Mesenchymal stem cell (in vitro differentiated cells and primary cell): ENCODE measurements around the gene TEAD1.

Experiments
- DNase-seq: peaks from one replicate; pipeline ENCODE4 v3.0.0-alpha.2; 2013
- H2AFZ ChIP-seq: one replicate; pipeline ENCODE4 v1.6.1; 2013; ENCODE audit warnings: low read depth, mild to moderate bottlenecking, control low read depth, inconsistent platforms, low read length, moderate library complexity
- H2AK5ac ChIP-seq: 2 replicates; pipeline ENCODE4 v1.6.1; 2013; ENCODE audit warnings: low read length, moderate library complexity, mild to moderate bottlenecking, inconsistent platforms; ENCODE audit not compliant: severe bottlenecking
- H2BK120ac ChIP-seq: one replicate; pipeline ENCODE4 v1.6.1; 2013; ENCODE audit warnings: low read depth, mild to moderate bottlenecking, inconsistent platforms, low read length, moderate library complexity
- H2BK12ac ChIP-seq, 2 experiments: one replicate each; pipeline ENCODE4 v1.6.1; 2013; ENCODE audit warnings: inconsistent platforms in 2 of 2, low read length in 2 of 2, mild to moderate bottlenecking in 2 of 2, moderate library complexity in 2 of 2, control low read depth in 1 of 2
- H2BK15ac ChIP-seq: one replicate; pipeline ENCODE4 v1.6.1; 2013; ENCODE audit warnings: mild to moderate bottlenecking, low read depth, inconsistent platforms; ENCODE audit not compliant: poor library complexity, severe bottlenecking
- H2BK5ac ChIP-seq: 2 replicates; pipeline ENCODE4 v1.6.1; 2013; ENCODE audit warnings: low read depth, mild to moderate bottlenecking, low read length, control low read depth, inconsistent platforms; ENCODE audit not compliant: poor library complexity, severe bottlenecking
- H3K14ac ChIP-seq, 2 experiments: one replicate each; pipeline ENCODE4 v1.6.1; 2013; ENCODE audit warnings: inconsistent platforms in 2 of 2, low read length in 2 of 2, control low read depth in 1 of 2, mild to moderate bottlenecking in 1 of 2, moderate library complexity in 1 of 2
- H3K18ac ChIP-seq, 2 experiments: one replicate each; pipeline ENCODE4 v1.6.1; 2013; ENCODE audit warnings: inconsistent platforms in 2 of 2, low read length in 2 of 2, control low read depth in 1 of 2, low read depth in 1 of 2, mild to moderate bottlenecking in 1 of 2
- H3K23ac ChIP-seq, 2 experiments: one replicate each; pipeline ENCODE4 v1.6.1; 2013; ENCODE audit warnings: inconsistent platforms in 2 of 2, low read length in 2 of 2, mild to moderate bottlenecking in 2 of 2, moderate library complexity in 2 of 2, control low read depth in 1 of 2
- H3K27ac ChIP-seq: 2 replicates; pipeline ENCODE4 v1.5.1; 2013; ENCODE audit warnings: mild to moderate bottlenecking, moderate library complexity, low read length, control low read depth, inconsistent platforms; ENCODE audit not compliant: poor library complexity, severe bottlenecking
- H3K27me3 ChIP-seq, 2 experiments: 2 replicates each; pipeline versions ENCODE4 v1.6.1 to v1.7.0; 2013; ENCODE audit warnings: low read length in 2 of 2, mild to moderate bottlenecking in 2 of 2, moderate library complexity in 2 of 2, control low read depth in 1 of 2, inconsistent platforms in 1 of 2; ENCODE audit not compliant: control insufficient read depth in 1 of 2, insufficient read depth in 1 of 2
- H3K36me3 ChIP-seq, 2 experiments: 2 replicates each; pipeline versions ENCODE4 v1.6.1 to v1.7.0; 2013; ENCODE audit warnings: low read length in 2 of 2, control low read depth in 1 of 2, inconsistent platforms in 1 of 2, low read depth in 1 of 2, mild to moderate bottlenecking in 1 of 2; ENCODE audit not compliant: insufficient read depth in 2 of 2, control insufficient read depth in 1 of 2
- H3K4ac ChIP-seq, 2 experiments: one replicate each; pipeline ENCODE4 v1.6.1; 2013; ENCODE audit warnings: inconsistent platforms in 2 of 2, low read length in 2 of 2, mild to moderate bottlenecking in 2 of 2, moderate library complexity in 2 of 2, control low read depth in 1 of 2, low read depth in 1 of 2
- H3K4me1 ChIP-seq: 2 replicates; pipeline ENCODE4 v1.6.1; 2013; ENCODE audit warnings: low read depth, low read length, control low read depth; ENCODE audit not compliant: control insufficient read depth, insufficient read depth
- H3K4me2 ChIP-seq: 2 replicates; pipeline ENCODE4 v1.6.1; 2013; ENCODE audit warnings: low read length, mild to moderate bottlenecking, inconsistent platforms; ENCODE audit not compliant: poor library complexity, severe bottlenecking
- H3K4me3 ChIP-seq, 2 experiments: 2 replicates each; pipeline versions ENCODE4 v1.5.1 to v1.7.0; 2013; ENCODE audit warnings: low read length in 2 of 2, mild to moderate bottlenecking in 2 of 2, control low read depth in 1 of 2, low read depth in 1 of 2; ENCODE audit not compliant: insufficient read depth in 1 of 2
- H3K79me1 ChIP-seq: replicated peaks from 2 replicates; pipeline ENCODE4 v1.6.1; 2013; ENCODE audit warnings: mild to moderate bottlenecking, control low read depth, low read length, inconsistent platforms; ENCODE audit not compliant: poor library complexity, severe bottlenecking
- H3K9ac ChIP-seq: 2 replicates; pipeline ENCODE4 v1.7.0; 2013; ENCODE audit warnings: mild to moderate bottlenecking, low read length, moderate library complexity
- H3K9me3 ChIP-seq: 2 replicates; pipeline ENCODE4 v1.7.0; 2013; ENCODE audit warnings: mild to moderate bottlenecking, low read length; ENCODE audit not compliant: control insufficient read depth
- H4K8ac ChIP-seq: one replicate; pipeline ENCODE4 v1.6.1; 2013; ENCODE audit warnings: inconsistent platforms, mild to moderate bottlenecking, low read length, moderate library complexity
- H4K91ac ChIP-seq: one replicate; pipeline ENCODE4 v1.6.1; 2013; ENCODE audit warnings: mild to moderate bottlenecking, low read length, inconsistent platforms
- WGBS: methylation state at CpG from one replicate; pipeline ENCODE4 v1.1.7; 2013; ENCODE audit warnings: mixed read lengths; 5-methylcytosine and 5-hydroxymethylcytosine counted together

TEAD1 gene

DNA sequence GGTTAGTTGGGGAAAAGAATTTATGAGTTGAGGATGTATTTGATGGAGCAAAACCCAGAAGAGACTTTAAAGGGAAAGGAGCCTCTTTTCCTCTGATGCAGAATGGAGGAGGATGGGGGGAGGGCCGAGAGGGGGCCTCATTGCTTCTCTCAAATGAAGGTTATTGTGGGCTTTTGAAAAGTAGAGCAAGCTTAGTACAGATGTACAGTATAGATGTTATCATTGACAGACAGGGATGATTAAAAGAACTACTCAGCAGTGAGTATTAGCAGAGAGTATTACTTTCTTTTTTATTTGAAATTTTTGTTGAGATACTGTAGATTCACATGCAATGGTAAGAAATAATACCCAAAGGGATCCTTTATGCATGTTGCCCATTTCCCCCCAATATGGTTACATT is 98.1 kb downstream of the TEAD1 start:
- WGBS: 88% methylated on average over 1 of the region's 1 CpG
- no peak overlapping the region for H3K9ac ChIP-seq
- H3K36me3 ChIP-seq: peaks cover 0 to 18% of the 10 kb centered on the region in 2 experiments
- no peak overlapping the region for H4K8ac ChIP-seq
- no peak overlapping the region for H3K14ac ChIP-seq
- H3K4me3 ChIP-seq: no peak overlapping the region
- H2AFZ ChIP-seq: no peak overlapping the region
- H3K9me3 ChIP-seq: no peaks in the 10 kb centered on the region
- H3K79me1 ChIP-seq: peaks cover 5% of the 10 kb centered on the region
- no peak overlapping the region for H3K27ac ChIP-seq
- no peak overlapping the region for H2AK5ac ChIP-seq
- no peak overlapping the region for H4K91ac ChIP-seq
- no peak overlapping the region for H2BK15ac ChIP-seq
- no peak overlapping the region for H3K23ac ChIP-seq
- no peak overlapping the region for H2BK5ac ChIP-seq
- H3K18ac ChIP-seq: no peak overlapping the region
- DNase-seq: no peak
- no peak overlapping the region for H3K4ac ChIP-seq
- no peak overlapping the region for H3K4me2 ChIP-seq
- no peak overlapping the region for H2BK12ac ChIP-seq
- H3K27me3 ChIP-seq: no peaks in the 10 kb centered on the region
- H2BK120ac ChIP-seq: no peak overlapping the region
- H3K4me1 ChIP-seq: peaks cover 13% of the 10 kb centered on the region

DNA sequence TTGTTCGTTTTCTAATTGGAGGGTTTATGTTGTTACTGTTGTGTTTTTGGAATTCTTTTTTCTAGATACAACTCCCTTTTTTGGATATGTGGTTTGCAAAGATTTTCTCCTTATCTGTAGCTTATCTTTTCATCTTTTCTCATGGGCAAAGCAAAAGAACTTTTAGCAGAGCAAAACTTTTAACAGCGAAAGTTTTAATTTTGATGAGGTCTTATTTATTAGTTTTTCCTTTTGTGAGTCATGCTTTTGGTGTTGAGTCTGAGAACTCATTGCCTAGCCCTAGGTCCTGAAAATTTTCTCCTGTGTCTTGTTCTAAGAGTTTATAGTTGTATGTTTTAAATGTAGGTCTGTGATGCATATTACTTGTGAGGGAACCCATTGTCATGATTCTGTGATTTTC is 99.4 kb downstream of the TEAD1 start:
- Histone ChIP-seq H2BK15ac (no peak overlapping the region), H3K9me3 (no peaks in the 10 kb centered on the region), H3K9ac (no peak overlapping the region), H3K4me1 (peaks cover 14% of the 10 kb centered on the region), H3K4ac (no peak overlapping the region), H3K27me3 (no peaks in the 10 kb centered on the region), H3K4me3 (no peak overlapping the region), H2BK120ac (no peak overlapping the region), H3K18ac (no peak overlapping the region), H3K27ac (no peak overlapping the region), H2AFZ (no peak overlapping the region), H3K23ac (no peak overlapping the region), H2BK5ac (no peak overlapping the region), H3K14ac (no peak overlapping the region), H4K8ac (no peak overlapping the region), H4K91ac (no peak overlapping the region), H3K4me2 (no peak overlapping the region), H3K79me1 (peaks cover 5% of the 10 kb centered on the region), H2AK5ac (no peak overlapping the region), H3K36me3 (peaks cover 0 to 12% of the 10 kb centered on the region in 2 experiments), H2BK12ac (no peak overlapping the region)
- no peak for DNase-seq
- WGBS: 49% methylated on average over 2 of the region's 2 CpGs

DNA sequence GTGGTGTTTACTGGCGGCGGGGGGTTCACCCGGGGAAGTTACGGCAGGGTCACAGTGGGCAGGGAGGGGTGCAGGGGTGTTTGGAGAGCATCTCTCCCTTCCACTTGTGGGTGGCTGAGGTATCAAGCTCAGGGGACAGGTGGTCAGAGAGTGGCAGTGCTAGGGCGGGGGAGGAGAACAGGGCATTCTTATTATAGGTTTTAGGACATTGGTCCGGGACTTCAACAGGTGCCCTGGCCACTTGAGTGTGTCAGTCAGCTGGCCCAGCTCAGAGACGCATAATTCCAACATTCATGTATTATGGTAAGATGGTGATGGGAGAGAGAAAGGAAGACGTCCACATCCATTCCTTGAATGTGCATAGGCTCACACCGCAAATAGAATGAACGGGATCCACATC is 101.7 kb downstream of the TEAD1 start:
- H3K36me3 ChIP-seq: peaks cover 3 to 23% of the 10 kb centered on the region in 2 experiments
- no peak overlapping the region for H2BK120ac ChIP-seq
- H2BK15ac ChIP-seq: no peak overlapping the region
- H3K9me3 ChIP-seq: no peaks in the 10 kb centered on the region
- 98% methylated on average over 10 of the region's 10 CpGs for WGBS
- peaks cover 7% of the 10 kb centered on the region for H3K4me1 ChIP-seq
- no peak overlapping the region for H4K91ac ChIP-seq
- no peak overlapping the region for H2AFZ ChIP-seq
- no peak overlapping the region for H3K23ac ChIP-seq
- H3K27ac ChIP-seq: no peak overlapping the region
- H3K4me3 ChIP-seq: no peak overlapping the region
- no peak overlapping the region for H3K14ac ChIP-seq
- no peak overlapping the region for H2BK12ac ChIP-seq
- H3K27me3 ChIP-seq: no peaks in the 10 kb centered on the region
- DNase-seq: no peak
- H3K79me1 ChIP-seq: peaks cover 6% of the 10 kb centered on the region
- H3K4me2 ChIP-seq: no peak overlapping the region
- no peak overlapping the region for H2BK5ac ChIP-seq
- no peak overlapping the region for H3K18ac ChIP-seq
- H3K4ac ChIP-seq: no peak overlapping the region
- no peak overlapping the region for H3K9ac ChIP-seq
- H2AK5ac ChIP-seq: no peak overlapping the region
- H4K8ac ChIP-seq: no peak overlapping the region

DNA sequence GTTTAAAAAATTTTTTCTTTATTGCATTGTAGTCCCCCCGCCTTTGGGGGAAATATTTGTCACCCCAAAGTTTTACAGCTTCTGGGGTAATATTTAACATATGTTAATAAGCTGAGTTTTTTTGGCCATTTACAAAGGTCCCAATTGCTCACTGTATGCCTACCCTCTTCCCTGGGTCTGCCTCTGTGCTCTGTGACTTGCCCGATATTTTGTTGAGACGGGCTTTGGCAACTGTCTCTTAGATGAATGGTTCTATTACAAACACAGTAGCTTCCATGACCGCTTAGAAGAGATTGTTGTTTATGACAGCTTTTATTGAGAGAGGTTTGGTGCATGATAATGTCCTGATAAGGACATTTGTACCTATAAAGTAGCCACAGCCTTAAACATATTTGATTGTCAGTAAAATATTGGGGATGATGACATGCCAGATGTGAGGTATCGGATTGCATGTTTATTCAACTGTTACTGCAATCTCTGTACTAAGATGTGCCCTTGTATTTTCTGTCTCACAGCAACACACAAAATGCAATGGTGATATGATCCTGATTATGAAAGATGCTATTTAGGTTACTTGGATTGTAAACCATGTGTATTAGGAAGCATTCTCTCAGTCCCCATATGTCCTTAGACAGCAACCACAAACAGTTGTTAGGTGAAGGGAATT is 103.1 kb downstream of the TEAD1 start:
- Histone ChIP-seq H3K4me2 (no peak overlapping the region), H4K8ac (no peak overlapping the region), H2BK15ac (no peak overlapping the region), H4K91ac (no peak overlapping the region), H3K4me3 (no peak overlapping the region), H3K18ac (no peak overlapping the region), H2BK12ac (no peak overlapping the region), H3K23ac (no peak overlapping the region), H3K9me3 (no peaks in the 10 kb centered on the region), H3K9ac (no peak overlapping the region), H2AK5ac (no peak overlapping the region), H3K79me1 (peaks cover 6% of the 10 kb centered on the region), H3K36me3 (peaks cover 3 to 30% of the 10 kb centered on the region in 2 experiments), H2BK120ac (no peak overlapping the region), H3K4me1 (peaks cover 5% of the 10 kb centered on the region), H3K27me3 (no peaks in the 10 kb centered on the region), H2AFZ (no peak overlapping the region), H3K27ac (no peak overlapping the region), H3K4ac (no peak overlapping the region), H3K14ac (no peak overlapping the region), H2BK5ac (no peak overlapping the region)
- peak; percentile 68 for DNase-seq
- 87% methylated on average over 3 of the region's 5 CpGs for WGBS
